GM21528 (cell line): ENCODE data around the gene NLGN3.

Experiments
- ATAC-seq: cut with Tn5 transposase; IDR thresholded peaks from one replicate; pipeline ENCODE4 v1.9.1; 2021; ENCODE audit warnings: mild to moderate bottlenecking, moderate library complexity; ENCODE audit not compliant: unreplicated experiment, low FRiP score

Gene NLGN3

DNA sequence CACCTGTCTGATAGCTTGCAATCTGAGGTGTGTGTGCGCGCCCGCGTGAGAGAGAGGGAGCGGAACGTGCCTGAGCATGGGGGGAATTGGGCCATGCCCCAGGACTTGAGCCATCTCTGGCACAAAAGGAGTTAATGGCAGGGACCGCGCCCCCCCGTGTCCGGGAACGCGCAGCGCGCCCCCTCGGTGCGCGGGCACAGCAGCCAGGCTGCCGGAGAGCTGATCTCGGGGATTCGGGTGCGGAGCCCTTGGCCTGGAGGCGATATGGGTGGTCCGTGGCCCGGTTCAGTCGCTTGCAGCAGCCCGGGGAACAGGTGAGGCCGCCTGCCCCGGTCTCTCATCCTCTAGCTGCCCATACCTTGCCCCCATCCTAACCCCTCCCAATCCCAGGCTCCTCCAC, at the start of gene NLGN3:
NLGN3 (plus strand) TSS at position 191 of the 400 bp plus-strand sequence. CDS start 2,909 bp downstream, outside the sequence.
- no peak for ATAC-seq

DNA sequence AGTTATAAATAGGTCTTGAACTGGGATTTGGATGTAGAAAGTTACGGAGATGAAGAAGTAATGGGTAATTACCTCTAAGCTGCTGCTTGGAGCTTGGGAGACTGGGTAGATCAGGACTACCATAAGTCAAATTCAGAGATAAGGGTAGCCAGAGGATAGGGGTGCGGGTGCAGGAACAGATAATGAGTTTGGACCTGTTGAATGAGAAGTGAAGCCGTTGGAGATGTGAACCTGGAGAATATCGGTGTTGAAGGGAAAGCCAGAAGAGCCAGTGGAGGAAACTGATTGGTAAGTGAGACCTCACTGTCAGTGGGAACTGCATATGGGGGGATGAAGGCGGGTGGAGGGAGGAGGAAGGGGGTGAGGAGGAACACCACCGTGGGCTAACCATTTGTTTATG, 49.6 kb upstream of the NLGN3 start:
- peak; percentile 13 for ATAC-seq

DNA sequence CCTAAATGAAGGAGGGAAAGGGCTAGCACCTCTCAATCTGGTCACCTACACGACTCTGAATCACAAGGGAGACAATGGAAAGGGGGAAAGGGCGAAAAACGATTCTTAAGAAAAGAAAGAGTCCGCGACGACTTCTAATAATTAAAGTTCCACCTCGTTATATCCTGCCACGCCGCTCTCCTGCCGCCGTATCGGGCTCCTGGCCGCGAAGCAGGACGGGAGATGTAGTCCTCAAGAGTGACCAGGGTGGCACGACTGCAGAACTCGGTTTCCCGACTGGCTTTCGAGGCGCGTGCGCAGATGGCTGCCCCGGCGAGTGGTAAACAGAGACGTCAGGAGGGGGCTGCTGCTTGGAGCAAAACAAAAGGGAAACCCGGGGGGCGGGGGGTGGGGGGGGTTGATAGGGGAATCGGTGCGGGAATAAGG, 49.1 kb upstream of the NLGN3 start, which contains the start of gene FOXO4:
FOXO4 (plus strand) TSS at position 297 of the 426 bp plus-strand sequence. CDS start 678 bp downstream, outside the sequence.
- peak; percentile 90 for ATAC-seq

DNA sequence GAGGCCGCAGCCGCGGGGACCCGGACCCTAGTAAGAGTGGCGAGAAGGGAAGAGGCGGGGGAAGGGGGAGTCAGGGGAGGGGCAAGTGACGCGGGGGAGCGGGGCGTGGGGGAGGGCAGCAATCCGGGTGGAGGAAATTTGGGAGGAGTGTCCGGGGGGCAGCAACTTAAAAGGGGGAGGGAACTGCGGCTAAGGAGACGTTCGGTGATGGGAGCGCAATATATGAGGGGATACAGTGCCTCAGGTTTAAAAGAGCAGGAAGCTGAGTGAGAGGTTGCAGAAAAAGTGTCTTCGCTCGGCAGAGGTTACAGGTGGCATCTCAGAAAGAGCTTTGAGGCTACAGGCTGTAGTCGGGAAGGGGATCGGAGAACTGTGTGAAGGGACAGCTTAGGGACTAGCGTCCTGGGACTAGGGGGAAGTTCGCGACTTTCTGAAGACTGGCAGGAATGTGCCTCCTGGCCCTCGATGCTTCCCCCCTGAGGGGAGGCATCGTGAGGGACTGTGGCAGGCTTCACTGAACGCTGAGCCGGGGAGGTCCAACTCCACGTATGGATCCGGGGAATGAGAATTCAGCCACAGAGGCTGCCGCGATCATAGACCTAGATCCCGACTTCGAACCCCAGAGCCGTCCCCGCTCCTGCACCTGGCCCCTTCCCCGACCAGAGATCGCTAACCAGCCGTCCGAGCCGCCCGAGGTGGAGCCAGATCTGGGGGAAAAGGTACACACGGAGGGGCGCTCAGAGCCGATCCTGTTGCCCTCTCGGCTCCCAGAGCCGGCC, 48.5 kb upstream of the NLGN3 start:
- no peak for ATAC-seq

DNA sequence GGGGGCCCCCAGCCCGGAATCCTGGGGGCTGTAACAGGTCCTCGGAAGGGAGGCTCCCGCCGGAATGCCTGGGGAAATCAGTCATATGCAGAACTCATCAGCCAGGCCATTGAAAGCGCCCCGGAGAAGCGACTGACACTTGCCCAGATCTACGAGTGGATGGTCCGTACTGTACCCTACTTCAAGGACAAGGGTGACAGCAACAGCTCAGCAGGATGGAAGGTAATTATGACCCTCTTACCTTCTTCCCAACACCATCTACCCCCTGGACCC, 47.9 kb upstream of the NLGN3 start:
- ATAC-seq: no peak

DNA sequence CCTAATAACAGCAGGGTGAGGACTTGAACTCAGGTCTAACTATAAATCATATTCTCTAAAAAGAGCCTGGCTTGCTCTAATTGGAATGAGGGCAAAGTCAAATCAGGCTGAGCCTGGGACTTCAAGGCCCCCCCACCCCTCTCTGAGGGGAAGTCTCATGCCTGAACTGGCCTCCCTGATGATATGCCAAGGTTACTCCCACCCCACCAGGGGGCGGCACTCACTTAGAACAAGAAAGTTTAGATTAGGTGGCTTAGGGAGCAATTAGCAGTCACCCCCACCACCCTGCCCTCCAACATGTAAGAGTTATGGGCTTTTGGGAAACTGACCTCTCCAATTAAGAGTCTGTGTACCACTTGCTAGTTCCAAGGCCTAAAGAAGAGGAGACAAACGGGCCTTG, 46.3 kb upstream of the NLGN3 start:
- ATAC-seq: no peak

DNA sequence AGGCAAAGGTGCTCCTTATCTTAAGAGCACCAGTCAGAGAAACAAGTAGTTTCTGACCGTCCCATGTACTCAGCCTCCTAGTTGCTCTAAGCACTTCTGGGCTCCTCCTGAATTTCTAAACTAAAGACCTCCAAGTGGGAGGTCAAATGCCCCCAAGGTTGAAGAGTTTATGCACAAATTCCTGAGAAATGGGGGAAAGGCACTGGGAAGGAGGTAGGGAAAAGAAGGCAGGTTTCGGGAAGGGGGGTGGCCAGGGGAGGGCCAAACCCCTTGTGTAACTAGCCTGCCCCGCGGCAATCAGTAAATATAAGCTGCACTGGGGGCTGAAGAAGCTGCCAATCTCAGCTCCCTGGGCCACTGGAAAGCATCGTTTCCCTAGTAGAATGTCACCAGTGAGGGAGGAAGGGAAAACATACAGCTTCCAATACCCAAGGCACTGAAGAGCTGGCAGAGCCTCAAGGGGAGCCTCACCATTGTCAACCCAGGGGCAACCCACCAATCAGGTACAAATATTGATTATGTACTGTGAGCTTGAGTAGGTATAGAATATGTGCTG, 45.6 kb upstream of the NLGN3 start:
- no peak for ATAC-seq

DNA sequence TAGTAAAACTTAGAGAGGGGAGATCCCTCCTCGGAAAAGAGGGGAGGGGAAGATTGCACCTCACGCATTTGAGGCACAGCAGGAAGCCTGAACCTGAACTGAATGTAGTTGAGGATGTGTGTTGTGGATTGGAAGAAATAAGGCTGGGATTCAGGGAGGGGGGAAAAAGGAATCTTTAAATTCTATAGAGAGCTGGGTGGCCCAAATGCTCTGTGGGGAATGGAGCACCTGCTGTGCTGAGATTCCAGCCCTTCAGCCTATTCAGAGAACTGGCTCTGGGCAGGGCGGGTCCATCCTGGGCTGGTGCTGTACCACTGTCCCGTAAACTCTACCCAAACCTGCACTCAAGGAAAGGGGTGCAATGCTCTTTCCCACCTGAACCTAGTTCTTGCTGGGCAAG, 44.9 kb upstream of the NLGN3 start:
- ATAC-seq: no peak

DNA sequence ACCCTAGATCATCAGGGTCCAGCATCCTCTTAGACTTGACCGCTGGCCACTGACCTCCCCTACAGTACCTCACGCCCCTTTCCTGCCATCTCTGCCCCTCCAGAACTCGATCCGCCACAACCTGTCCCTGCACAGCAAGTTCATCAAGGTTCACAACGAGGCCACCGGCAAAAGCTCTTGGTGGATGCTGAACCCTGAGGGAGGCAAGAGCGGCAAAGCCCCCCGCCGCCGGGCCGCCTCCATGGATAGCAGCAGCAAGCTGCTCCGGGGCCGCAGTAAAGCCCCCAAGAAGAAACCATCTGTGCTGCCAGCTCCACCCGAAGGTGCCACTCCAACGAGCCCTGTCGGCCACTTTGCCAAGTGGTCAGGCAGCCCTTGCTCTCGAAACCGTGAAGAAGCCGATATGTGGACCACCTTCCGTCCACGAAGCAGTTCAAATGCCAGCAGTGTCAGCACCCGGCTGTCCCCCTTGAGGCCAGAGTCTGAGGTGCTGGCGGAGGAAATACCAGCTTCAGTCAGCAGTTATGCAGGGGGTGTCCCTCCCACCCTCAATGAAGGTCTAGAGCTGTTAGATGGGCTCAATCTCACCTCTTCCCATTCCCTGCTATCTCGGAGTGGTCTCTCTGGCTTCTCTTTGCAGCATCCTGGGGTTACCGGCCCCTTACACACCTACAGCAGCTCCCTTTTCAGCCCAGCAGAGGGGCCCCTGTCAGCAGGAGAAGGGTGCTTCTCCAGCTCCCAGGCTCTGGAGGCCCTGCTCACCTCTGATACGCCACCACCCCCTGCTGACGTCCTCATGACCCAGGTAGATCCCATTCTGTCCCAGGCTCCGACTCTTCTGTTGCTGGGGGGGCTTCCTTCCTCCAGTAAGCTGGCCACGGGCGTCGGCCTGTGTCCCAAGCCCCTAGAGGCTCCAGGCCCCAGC, 43.8 kb upstream of the NLGN3 start:
- no peak for ATAC-seq

DNA sequence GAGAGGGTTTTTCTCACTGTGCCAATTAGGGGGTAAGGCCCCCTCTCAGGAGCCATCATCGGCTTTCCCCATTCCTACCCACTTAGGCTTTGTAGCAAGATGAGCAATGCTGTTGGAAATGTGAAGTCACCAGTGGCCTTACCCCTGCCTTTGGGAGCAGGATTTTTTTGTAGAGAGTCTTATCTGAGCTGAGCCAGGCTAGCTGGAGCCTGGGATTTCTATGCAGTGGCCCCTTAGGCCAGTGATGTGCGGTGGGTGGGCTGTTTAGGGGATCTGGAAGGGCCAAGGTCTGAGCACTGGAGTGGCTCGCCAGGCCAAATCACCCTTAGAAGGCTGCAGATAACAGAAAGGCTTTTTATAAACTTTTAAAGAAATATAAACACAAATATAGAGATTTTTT, 42.3 kb upstream of the NLGN3 start:
- no peak for ATAC-seq

DNA sequence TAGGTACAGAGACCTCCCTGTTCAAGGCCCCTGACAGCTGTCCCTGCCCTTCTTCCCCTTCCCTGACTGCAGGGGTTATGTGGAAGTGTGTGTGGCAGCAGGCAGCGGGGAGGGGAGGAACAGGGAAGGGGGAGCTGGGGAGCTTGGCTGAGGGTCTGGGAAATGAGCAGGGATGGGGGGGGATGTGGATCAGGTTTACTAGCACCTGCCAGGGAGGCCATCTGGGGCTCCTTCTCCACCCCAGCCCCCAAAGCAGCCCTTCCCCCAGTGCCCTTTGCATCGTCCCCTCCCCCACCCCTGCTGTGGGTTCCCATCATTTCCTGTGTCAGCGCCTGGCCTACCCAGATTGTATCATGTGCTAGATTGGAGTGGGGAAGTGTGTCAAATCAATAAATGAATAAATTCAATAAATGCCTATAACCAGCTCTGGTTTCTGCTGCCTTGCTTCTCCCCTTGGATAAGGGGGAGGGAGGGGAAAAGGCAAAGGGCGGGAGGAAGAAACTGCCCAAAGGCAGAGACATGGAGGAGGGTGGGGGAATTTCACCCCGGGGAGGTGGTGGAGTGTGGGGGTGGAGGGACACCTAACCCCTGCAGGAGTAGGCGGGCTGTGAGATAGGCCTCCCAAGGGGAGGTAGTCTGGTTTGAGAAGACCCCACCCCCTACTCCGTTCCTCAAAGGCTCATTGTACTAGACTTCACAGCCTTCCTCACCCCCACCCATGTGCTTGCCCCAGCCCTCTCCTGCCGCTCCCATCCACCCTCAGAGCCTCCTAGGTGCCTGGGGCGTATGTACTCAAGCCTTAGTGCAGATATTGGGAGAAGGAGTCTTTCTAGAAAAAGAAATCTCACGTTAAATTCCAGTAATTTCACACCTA, 41.3 kb upstream of the NLGN3 start:
- no peak for ATAC-seq

DNA sequence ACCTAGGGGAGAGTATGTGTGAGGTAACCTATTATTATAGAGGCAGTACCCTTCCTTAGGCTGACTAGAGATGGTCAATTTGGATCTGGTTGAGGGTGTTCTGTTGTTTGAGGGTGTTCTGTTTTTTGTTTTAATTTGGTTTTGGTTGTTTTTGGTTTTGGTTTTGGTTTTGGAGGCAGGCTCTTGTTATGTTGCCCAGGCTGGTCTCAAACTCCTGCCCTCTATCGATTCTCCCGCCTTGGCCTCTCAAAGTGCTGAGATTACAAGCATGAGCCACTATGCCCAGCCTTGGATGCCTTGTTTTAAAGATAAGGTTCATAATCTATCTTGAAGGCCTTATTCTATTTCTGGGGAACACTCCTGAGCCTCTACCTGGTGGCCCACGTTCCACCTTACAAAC, 39.0 kb upstream of the NLGN3 start:
- ATAC-seq: no peak

DNA sequence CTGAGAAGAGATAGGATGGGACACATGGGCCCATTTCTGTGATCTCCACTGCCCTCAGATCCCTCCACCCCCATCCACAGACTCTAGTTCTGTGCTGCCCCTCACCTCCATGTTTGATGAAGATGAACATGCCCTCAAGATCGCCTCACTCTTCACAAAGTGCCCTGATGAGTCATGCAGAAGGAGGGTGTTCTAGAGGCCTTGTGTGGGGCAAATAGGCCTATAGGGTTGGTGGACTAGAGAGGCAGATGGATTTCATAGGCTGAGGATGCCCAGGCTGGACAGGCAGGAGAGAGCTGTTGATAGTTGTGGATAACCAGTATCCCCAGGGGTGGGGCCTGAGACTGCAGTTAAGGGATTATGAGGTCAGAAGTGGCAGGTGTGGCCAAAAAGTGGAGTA, 38.2 kb upstream of the NLGN3 start, which contains the start of gene CXorf65:
CXorf65 (minus strand) TSS at position 314 of the 400 bp plus-strand sequence; CDS start at position 130, 184 bp downstream.
- ATAC-seq: no peak

DNA sequence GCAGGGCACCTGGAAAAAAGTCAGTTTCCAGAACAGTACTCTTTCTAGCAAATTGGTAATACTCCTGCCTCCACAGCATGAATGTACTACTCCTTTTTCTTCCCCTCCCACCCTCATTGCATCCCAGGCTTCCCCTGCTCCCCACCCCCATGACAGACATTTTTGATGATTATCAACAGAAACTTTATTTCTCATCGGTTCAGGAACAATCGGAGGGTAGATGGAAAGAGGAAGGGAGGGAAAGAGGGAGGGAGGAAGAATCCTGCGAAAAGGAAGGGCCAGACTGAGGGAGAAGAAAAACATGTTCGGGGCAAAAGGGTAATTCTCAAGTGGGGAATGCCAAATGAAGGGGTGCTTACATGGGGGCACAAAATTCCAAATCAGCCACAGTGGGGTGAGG, 37.4 kb upstream of the NLGN3 start:
- no peak for ATAC-seq

DNA sequence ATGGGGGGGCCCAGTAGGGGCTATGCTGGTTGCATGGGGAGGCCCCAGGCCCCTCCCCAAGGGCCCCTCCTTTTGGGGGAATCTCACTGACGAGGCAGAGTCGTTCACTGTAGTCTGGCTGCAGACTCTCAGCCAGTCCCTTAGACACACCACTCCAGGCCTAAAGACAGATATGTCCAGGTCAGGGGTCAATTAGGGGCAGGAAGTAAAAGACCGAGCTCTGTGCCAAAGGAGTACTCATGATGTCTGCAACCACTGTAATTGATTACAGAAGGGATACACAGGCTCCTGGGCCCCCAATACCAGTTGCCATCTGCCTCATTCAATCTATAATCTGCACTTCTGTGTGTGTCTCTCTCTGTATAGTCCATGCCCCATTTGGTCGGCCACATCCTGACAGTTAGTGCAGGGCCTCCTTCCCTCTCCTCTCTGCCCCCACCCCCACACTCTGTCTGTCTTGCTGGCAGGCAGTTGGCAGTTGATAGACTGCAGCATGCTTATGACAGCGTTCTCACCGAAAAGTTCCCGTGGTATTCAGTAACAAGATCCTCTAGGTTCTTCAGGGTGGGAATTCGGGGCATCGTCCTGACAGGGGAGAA, 36.8 kb upstream of the NLGN3 start:
- no peak for ATAC-seq

DNA sequence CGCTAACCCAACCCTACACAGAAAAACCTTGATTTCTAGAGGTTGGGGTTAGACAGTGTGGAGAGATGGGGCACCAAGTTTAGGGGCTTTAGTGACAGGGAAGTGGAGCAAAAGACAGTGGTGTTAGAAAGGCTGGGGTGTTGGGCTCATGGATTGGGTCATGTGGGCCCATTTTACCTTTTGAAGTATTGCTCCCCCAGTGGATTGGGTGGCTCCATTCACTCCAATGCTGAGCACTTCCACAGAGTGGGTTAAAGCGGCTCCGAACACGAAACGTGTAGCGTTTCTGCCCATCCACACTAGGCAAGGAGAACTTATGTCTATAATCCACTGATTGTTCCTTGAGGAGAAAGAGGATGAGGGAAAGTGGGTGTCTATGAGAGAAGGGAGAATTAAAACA, 35.6 kb upstream of the NLGN3 start:
- ATAC-seq: no peak

DNA sequence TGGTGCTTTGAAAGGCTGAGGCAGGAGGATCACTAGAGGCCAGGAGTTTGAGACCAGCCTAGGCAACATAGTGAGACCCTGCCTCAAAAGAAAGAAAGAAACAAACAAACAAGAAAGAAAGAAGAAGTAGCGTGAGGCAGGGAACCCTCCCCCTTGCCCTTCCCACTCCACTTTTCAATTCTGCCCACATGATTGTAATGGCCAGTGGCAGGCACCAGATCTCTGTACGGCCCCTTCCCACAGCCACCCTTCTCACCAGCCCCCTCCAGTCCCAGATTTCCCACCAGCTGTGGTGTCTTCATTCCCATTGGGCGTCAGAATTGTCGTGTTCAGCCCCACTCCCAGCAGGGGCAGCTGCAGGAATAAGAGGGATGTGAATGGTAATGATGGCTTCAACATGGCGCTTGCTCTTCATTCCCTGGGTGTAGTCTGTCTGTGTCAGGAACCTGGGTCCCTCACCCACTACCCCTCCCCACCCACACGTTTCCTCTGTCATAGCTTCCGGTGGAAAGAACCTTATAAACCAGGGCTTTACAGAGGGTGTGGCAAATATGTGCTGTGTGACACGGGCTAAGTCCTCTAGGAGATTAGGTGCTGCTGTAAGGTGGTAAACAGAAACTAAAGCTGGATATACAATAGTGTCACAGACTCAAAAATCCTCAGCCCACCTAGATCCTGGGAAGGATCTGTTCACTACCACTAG, 33.3 kb upstream of the NLGN3 start, which contains the start of gene IL2RG:
IL2RG (minus strand) TSS at position 437 of the 703 bp plus-strand sequence; CDS start at position 399, 38 bp downstream.
- peak; percentile 91 for ATAC-seq

DNA sequence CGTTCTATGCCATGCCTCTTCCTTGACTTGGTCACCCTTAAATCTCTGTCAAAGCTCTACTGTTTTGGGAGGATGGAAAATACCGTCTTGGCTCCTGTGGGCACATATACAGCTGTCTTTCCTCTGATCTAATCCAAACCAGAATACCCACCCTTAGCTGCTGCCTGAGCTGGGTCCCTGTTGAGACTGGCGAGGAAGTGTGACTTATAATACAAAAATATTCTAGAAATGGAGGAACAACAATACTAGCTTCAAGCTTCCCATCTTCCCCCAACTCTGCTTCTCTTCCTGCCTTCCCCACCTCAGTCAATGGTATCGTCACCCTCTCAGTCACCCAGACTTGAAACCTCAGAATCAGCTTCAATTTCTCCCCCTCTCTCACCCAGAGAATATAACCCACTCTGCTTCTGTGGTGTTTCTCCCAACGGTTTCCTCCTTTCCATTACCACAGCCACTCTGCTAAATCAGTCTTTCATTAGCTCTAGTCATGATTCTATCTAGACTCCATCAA, 32.7 kb upstream of the NLGN3 start:
- ATAC-seq: peak; percentile 19

DNA sequence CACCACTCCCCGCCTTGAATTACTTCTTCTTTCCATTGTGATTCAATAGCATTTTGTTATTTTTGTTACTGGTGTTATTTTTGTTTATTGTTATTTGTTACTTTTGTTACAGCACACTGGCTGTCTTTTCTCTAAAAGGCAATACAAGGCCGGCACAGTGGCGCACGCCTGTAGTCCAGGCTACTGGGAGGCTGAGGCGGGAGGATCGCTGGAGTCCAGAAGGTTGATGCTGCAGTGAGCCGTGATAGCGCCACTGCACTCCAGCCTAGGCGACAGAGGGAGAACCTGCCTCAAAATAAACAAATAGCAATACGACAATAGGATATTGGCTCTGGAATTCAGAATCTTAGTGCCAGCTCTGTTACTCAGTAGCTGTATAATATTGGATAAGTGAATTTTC, 27.3 kb upstream of the NLGN3 start:
- ATAC-seq: no peak
